Loucy (cell line): ENCODE results near the gene CFAP69.

Experiments
- H2AFZ ChIP-seq: fragments of 200-600 bp; sonication (generic); 2 replicates; pipeline ENCODE4 v1.6.0; 2016; ENCODE audit warnings: antibody characterized with exemption, mild to moderate bottlenecking, low read length, moderate library complexity
- H3F3A ChIP-seq: fragments of 200-600 bp; 2 replicates; pipeline ENCODE4 v1.6.0; 2016; ENCODE audit warnings: antibody characterized with exemption, low read depth, mild to moderate bottlenecking
- H3K27me3 ChIP-seq: fragments of 200-600 bp; sonication (generic); 2 replicates; pipeline ENCODE4 v1.6.1; 2014; ENCODE audit warnings: low read length, mild to moderate bottlenecking; ENCODE audit not compliant: insufficient read depth, poor library complexity, severe bottlenecking
- H3K36me3 ChIP-seq: fragments of 200-600 bp; sonication (generic); 2 replicates; pipeline ENCODE4 v1.6.1; 2016; ENCODE audit warnings: low read length; ENCODE audit not compliant: insufficient read depth
- H3K4me1 ChIP-seq: fragments of 200-600 bp; sonication (generic); 2 replicates; pipeline ENCODE4 v1.5.1; 2014; ENCODE audit warnings: low read length, mild to moderate bottlenecking; ENCODE audit not compliant: insufficient read depth, poor library complexity, severe bottlenecking
- H3K4me2 ChIP-seq: fragments of 200-600 bp; sonication (generic); 2 replicates; pipeline ENCODE4 v1.6.0; 2014; ENCODE audit warnings: antibody characterized with exemption, low read length, low read depth, mild to moderate bottlenecking; ENCODE audit not compliant: poor library complexity, severe bottlenecking
- H3K4me3 ChIP-seq: fragments of 200-600 bp; sonication (generic); 2 replicates; pipeline ENCODE4 v1.5.1; 2014; ENCODE audit warnings: low read length, mild to moderate bottlenecking, mixed read lengths; ENCODE audit not compliant: poor library complexity, severe bottlenecking
- H3K79me2 ChIP-seq: fragments of 200-600 bp; sonication (generic); 2 replicates; pipeline ENCODE4 v1.6.1; 2014; ENCODE audit warnings: low read length; ENCODE audit not compliant: insufficient read depth
- H3K9ac ChIP-seq: fragments of 200-600 bp; sonication (generic); 2 replicates; pipeline ENCODE4 v1.6.0; 2014; ENCODE audit warnings: mild to moderate bottlenecking, low read depth, low read length, moderate library complexity; ENCODE audit not compliant: poor library complexity, severe bottlenecking
- H3K9me2 ChIP-seq: fragments of 200-600 bp; sonication (generic); replicated peaks from 2 replicates; pipeline ENCODE4 v1.6.1; 2016; ENCODE audit warnings: low read depth, low read length, mixed read lengths
- H3K9me3 ChIP-seq: fragments of 200-600 bp; sonication (generic); 2 replicates; pipeline ENCODE4 v1.6.1; 2014; ENCODE audit warnings: mild to moderate bottlenecking, antibody characterized with exemption, low read length, low read depth; ENCODE audit not compliant: insufficient read depth
- H4K20me1 ChIP-seq: fragments of 200-600 bp; sonication (generic); 2 replicates; pipeline ENCODE4 v1.6.0; 2014; ENCODE audit warnings: antibody characterized with exemption, low read length, mild to moderate bottlenecking; ENCODE audit not compliant: insufficient read depth, poor library complexity, severe bottlenecking
- CTCF ChIP-seq: fragments of 200-600 bp; sonication (generic); conservative IDR thresholded peaks from 2 replicates; pipeline ENCODE4 v1.5.1; 2014; ENCODE audit warnings: mild to moderate bottlenecking, antibody characterized with exemption, low read length
- EZH2phosphoT487 ChIP-seq: fragments of 200-600 bp; IDR thresholded peaks from 2 replicates; pipeline ENCODE4 v1.6.1; 2018; ENCODE audit warnings: antibody characterized with exemption, mild to moderate bottlenecking, moderate library complexity, borderline replicate concordance

Gene CFAP69

GRCh38 chr7:90351987-90352386 is 107.0 kb downstream of the CFAP69 start:
- Histone ChIP-seq H3K79me2 (peaks cover 32% of the 10 kb centered on the region), H3K27me3 (no peaks in the 10 kb centered on the region), H3K9me2 (no peaks in the 10 kb centered on the region), H3K36me3 (peaks cover 9% of the 10 kb centered on the region; the same call in 1 of the 2 replicates), H3K4me1 (peaks cover 15% of the 10 kb centered on the region), H3K4me3 (no peak overlapping the region), H3K9me3 (no peaks in the 10 kb centered on the region), H3F3A (no peaks in the 10 kb centered on the region), H3K9ac (no peak overlapping the region), H4K20me1 (peaks cover 9% of the 10 kb centered on the region), H2AFZ (no peak overlapping the region), H3K4me2 (no peak overlapping the region)
- TF ChIP-seq EZH2phosphoT487 (no peak), CTCF (no peak)
